ENCODE data around the gene ERFE. TPM values are rescaled to one million over a fixed set of nuclear protein-coding genes. Genes with fewer than 3 reads are reported as not detected.

Gene ERFE
- total and polyA plus RNA-seq, 10 of the 15 experiments (the other 5 are each of a cell fraction or from before 2014, with no cell fraction given) = not detected

- Histone ChIP-seq H3K27ac (ENCODE audit: control insufficient read depth, insufficient read depth) (no peak overlapping the region), H3K79me2 (ENCODE audit: control insufficient read depth, insufficient read depth, low read length) (no peaks in the 10 kb centered on the region), H3K4me2 (ENCODE audit: control insufficient read depth, insufficient read depth) (no peak overlapping the region), H3K9ac (ENCODE audit: control insufficient read depth, insufficient read depth, low read length) (no peak overlapping the region), H3K4me3 (no peak overlapping the region), H2AFZ (ENCODE audit: control insufficient read depth, low read depth, low read length) (no peak overlapping the region), H3K27me3 (replicated peaks in 1 of 2; ENCODE audit: control insufficient read depth in 2 of 2, insufficient read depth in 2 of 2, low read length in 1 of 2) (no peaks in the 10 kb centered on the region), H4K20me1 (ENCODE audit: control insufficient read depth, insufficient read depth) (no peaks in the 10 kb centered on the region), H3K36me3 (ENCODE audit: control insufficient read depth in 2 of 2, insufficient read depth in 2 of 2, low read length in 1 of 2) (no peaks in the 10 kb centered on the region), H3K4me1 (ENCODE audit: control insufficient read depth, insufficient read depth, low read length) (no peaks in the 10 kb centered on the region), H3K9me3 (replicated peaks; ENCODE audit: control insufficient read depth, insufficient read depth, low read length) (peaks cover 4% of the 10 kb centered on the region; the same call in 2 of the 3 replicates)
- WGBS (ENCODE audit: insufficient coverage, insufficient replicate concordance, low lambda C conversion rate, missing lambda C conversion rate) = 63% methylated on average over 25 of the region's 28 CpGs
- ChIA-PET SMC1A (ENCODE audit: uncharacterized antibody, unreplicated experiment) (no interaction called here), POLR2A (no interaction called here), CTCF (no interaction called here), RAD21 (ENCODE audit: unreplicated experiment) (no interaction called here)
- no peak for ATAC-seq
- no peak for FAIRE-seq
- no peak for DNase-seq (ENCODE audit: low read depth, low spot score)
- TF ChIP-seq SRF (IDR thresholded peaks at IDR 0.05; ENCODE audit: low read depth in 2 of 2, low read length in 2 of 2) (no peak), ZNF687 (IDR thresholded peaks at IDR 0.05) (no peak), SREBF2 (IDR thresholded peaks at IDR 0.05; ENCODE audit: low read length) (no peak), SMAD1 (IDR thresholded peaks at IDR 0.05; ENCODE audit: low read depth, partially characterized antibody) (no peak), GATAD2B (conservative IDR thresholded peaks at IDR 0.05; ENCODE audit: low read depth) (no peak), MTA2 (IDR thresholded peaks at IDR 0.05; ENCODE audit: low read depth) (no peak)
- no TSS peak for BruUV-seq (replicated peaks)
- intact Hi-C loops (cut with micrococcal nuclease; ENCODE audit: unreplicated experiment) (no loop called here), in situ Hi-C loops (cut with MboI) (no loop called here)
Measured at GRCh38 chr2:238130111-238130695, 28.6 kb upstream of the ERFE start.

Data from GM12878 (cell line).